ENCODE measurements around the gene SOWAHD.
A peak's percentile ranks its signal among the peaks of the same experiment; 100 is the strongest.
"Not testable (repeated sequence)": the region's sequence is repeated elsewhere in the genome, so short reads cannot be mapped to it uniquely, and the experiment has no call there.

SOWAHD gene

GRCh38 chrX:119759248-119759766, 919 bp downstream of the SOWAHD start:
- DNase-seq: no peak

- DNase-seq: peak in 1 of 2 donors; percentile 20
Measured at GRCh38 chrX:119760026-119760877, 1.9 kb downstream of the SOWAHD start.

DNA sequence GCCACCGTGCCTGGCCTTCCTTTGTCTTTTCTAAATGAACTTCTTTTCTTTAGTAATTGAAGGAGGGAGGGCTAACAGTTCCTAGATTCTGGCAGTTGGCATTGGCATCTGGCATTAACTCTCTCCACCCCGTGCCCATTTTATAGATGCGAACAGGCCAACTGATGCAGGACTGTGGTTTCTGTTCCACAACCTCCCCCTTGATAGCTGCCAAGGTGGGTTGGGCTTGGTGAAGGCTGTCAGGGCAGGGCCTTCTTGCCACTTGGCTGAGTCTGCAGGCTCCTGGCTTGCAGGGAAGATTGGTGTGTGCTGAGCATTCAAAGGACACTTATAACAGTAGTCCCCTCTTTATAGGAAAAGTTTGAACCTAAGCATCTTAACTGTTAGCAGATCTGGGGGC, 4.3 kb downstream of the SOWAHD start:
- no peak for DNase-seq

- no peak for DNase-seq
Measured at GRCh38 chrX:119763181-119763580, 4.8 kb downstream of the SOWAHD start.

DNA sequence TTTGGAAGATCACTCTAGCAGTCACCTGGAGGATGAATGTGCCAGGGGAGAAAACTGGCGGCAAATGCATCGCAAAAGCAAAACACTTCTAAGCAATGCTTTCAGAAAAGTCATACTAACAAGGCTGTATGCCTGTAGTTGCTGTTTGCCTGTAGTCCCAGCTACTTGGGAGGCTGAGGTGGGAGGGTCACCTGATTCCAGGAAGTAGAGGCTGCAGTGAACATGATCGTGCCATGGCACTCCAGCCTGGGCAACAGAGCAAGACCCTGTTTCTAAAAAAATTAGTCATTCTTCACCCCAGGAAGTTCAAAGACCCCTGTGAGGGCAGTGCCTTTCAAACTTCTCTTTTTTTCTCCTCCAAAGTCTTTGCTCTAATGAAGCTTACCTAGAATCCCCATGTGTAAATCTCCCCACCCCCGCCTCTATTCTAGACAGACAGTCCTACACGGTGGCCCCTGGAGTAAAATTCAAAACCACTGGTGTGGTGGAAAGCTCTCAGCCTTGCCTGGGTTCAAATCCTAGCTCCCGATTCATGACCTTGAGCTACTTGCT, 5.5 kb downstream of the SOWAHD start:
- DNase-seq: no peak

GRCh38 chrX:119768436-119768835, 10.0 kb downstream of the SOWAHD start:
- peak; percentile 26 to 41 for DNase-seq

- not testable (repeated sequence) for DNase-seq
Measured at GRCh38 chrX:119769388-119769787, 11.0 kb downstream of the SOWAHD start.

DNA sequence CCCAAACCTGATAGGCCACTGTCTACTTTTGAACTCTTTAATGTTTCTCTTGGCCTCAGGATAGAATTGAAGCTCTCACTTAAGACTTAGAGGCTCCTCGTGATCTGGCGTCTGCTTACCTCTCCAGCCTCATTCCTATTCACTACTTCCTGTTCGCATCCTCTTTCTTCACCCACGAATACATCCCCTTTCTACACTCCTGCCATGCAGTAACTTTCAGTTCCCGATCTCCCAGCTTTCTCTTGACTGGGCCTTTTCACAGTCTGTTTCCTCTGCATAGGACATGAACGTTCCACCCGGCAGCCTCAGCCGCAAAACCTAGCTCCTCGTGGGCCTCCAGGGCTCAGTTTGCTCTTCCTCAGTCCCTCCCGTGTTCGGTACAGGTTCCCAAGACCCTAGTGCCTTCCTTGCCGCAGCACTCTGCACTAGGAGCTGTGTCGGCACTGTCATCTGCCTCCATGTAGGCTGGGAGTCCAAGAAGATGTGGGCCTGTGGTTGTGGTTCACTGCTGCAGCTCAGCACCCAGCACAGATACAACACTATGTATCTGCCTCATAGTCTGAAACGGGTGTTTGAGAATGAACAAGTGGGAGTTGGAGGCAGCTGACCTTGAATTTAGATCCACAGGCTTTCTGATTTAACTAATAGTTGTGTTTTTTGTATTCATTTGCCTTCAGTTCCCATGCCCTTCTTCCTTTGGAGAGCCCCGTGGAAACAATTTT, 17.3 kb downstream of the SOWAHD start:
- peak; percentile 76 to 82 for DNase-seq

- no peak for DNase-seq
Measured at GRCh38 chrX:119778829-119779228, 20.4 kb downstream of the SOWAHD start.

- DNase-seq: peak; percentile 82 to 88
Measured at GRCh38 chrX:119783026-119783425, 24.6 kb downstream of the SOWAHD start.

DNA sequence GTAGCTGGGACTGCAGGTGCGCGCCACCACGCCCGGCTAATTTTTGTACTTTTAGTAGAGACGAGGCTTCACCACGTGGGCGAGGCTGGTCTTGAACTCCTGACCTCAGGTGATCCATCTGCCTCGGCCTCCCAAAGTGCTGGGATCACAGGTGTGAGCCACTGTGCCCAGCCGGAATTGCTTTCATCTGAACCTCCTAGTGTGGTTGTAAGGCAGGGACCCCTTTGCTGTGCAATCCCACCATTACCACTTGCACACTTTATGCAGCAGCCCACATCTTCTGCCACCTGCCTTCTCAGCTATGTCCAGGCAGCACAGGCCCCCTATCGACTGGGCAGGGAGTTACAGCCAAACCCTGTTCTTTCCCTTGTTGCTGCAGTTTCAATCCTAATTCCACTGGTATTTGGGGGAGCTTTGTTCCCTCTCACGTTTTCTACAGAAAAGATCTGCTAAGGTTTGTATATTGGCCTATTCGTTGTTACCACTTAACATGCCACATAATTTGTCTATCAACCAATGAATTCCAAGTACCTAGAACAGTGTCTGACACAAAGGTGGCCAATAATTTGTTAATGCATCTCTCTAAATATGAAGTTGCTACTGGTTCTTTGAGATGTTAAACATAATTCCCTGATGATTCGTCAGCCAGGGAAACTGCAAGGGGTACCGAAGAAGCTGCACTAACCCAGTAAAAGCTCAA, 26.5 kb downstream of the SOWAHD start:
- DNase-seq: peak; percentile 21 to 47

DNA sequence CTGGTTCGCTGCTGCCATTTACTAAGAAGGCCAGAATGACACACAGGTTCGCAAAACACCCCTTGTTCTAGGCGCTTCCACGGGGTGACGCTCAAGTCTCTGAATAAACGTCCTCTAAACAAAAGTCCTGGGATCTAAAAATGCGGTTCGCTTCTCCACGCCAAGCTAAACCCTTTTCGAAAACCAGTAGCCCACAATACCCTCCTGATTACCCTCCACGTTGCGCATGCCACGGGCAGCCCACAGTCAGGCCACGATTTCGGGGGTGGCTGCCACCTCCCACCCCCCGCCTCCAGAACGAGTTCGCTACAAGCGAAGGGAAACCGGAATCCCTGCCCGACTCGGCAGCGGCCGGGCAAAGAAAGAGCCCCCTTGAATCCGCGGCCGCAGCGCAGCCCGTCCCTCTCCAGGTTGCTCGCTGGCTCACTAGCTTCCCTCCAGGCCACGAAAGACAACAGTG, 32.6 kb downstream of the SOWAHD start:
- peak; percentile 36 to 41 for DNase-seq

GRCh38 chrX:119791437-119792231, 33.2 kb downstream of the SOWAHD start, which contains the start of gene RPL39:
Gene RPL39 (minus strand): TSS chrX:119791630. CDS start chrX:119791576, 54 bp downstream.
- peak; percentile 83 to 89 for DNase-seq

DNA sequence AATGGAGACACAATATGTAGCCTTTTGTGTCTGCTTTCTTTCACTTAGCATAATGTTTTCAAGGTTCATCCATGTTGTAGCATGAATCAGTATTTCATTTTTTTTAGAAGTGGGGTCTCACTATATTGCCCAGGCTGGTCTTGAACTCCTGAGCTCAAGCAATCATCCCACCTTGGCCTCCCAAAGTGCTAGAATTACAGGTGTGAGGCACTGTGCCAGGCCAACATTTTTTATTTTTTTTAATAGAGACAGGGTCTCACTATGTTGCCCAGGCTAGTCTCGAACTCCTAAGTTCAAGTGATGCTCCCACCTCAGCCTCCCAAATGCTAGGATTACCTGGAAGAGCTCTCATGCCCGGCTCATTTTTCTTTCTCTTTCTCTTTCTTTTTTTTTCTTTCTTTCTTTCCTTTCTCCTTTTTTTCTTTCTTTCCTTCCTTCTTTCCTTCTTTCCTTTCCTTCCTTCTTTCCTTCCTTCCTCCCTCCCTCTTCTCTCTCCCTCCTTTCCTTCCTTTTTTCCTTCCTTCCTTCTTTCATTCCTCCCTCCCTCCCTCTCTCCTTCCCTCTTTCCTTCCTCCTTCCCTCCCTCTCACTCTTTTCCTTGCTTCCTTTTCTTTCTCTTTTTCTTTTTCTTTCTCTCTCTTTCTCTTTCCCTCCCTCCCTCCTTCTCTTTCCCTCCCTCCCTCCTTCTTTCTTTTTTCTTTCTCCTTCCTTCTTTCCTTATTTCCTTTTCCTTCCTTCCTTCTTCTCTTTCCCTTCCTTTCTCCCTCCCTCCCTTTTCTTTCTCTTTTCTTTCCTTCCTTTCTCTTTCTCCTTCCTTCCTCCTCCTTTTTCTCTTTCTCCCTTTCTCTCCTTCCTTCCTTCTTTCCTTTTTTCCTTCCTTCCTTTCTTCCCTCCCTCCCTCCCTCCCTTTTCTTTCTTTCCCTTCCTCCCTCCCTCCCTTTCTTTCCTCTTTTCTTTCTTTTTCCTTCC, 43.1 kb downstream of the SOWAHD start:
- no peak for DNase-seq

DNA sequence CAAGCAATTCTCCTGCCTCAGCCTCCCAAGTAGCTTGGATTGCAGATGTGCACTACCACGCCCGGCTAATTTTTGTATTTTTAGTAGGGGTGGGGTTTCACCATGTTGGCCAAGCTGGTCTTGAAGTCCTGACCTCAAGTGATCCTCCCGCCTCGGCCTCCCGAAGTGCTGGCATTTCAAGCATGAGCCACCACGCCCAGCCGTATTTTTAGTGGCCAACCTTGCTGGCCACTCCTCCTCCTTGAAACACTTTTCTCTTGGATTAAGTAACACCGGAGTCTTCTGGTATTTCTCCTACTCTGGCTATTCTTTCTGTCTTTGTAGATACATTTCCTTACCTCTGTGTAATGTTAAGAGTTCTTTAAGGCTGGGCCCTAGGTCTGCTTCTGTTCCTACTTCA, 44.2 kb downstream of the SOWAHD start:
- DNase-seq: no peak

DNA sequence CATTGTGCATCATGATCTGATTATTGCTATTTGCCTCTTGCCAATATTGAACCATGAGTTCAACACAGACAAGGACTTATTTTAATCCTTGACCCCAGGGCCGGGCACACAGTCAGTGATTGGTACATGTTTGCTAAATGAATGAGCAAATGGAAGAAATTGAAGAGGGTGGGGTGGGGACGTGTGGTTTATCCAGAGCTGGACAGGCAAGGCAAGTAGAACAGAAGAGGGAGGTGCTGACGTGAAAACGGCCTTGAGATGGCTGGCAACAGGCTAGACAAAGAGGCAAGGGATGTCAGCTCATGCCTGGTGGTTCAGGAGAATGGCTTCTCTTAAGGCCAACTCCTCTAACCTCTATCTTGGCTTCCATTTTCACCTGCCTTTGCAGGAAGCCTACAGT, 50.1 kb downstream of the SOWAHD start:
- DNase-seq: not testable (repeated sequence)

DNA sequence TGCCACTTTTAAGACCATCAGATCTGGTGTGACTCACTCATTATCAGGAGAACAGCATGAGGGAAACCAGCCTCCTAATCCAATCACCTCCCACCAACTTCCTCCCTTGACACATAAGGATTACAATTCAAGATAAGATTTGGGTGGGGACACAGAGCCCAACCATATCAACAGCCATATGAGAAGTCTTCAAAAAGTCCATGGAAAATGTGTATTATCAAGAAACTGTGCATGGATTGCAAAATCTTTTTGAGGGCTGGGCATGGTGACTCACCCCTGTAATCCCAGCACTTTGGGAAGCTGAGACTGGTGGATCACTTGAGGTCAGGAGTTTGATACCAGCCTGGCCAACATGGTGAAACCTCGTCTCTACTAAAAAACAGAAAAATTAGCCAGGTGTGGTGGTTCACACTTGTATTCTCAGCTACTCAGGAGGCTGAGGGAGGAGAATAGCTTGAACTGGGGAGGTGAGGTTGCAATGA, 50.8 kb downstream of the SOWAHD start:
- no peak for DNase-seq
